BLaER1 treated with 17β-estradiol and CSF1 and Interleukin-3, amounts not matched to agents 10 nM and 100 nM (cell line): Measurements from ENCODE around the gene TMEM115.

Source experiments
- H3K27ac ChIP-seq, 11 experiments: shearing (Covaris generic); formaldehyde crosslinking; 2 replicates each; pipeline ENCODE4 v1.8.1; 2022
- H3K27me3 ChIP-seq, 11 experiments: shearing (Covaris generic); formaldehyde crosslinking; 2 replicates each; pipeline ENCODE4 v1.8.1; 2022
- H3K36me3 ChIP-seq, 11 experiments: shearing (Covaris generic); formaldehyde crosslinking; 2 replicates each; pipeline ENCODE4 v1.8.1; 2022
- H3K4me1 ChIP-seq, 10 experiments: shearing (Covaris generic); formaldehyde crosslinking; 2 replicates each; pipeline ENCODE4 v1.8.1; 2022
- H3K4me2 ChIP-seq, 11 experiments: shearing (Covaris generic); formaldehyde crosslinking; 2 replicates each; pipeline ENCODE4 v1.8.1; 2022
- H3K4me3 ChIP-seq, 10 experiments: shearing (Covaris generic); formaldehyde crosslinking; 2 replicates each; pipeline ENCODE4 v1.8.1; 2022
- H3K9ac ChIP-seq, 11 experiments: shearing (Covaris generic); formaldehyde crosslinking; 2 replicates each; pipeline ENCODE4 v1.8.1; 2022
- H3K9me3 ChIP-seq, 11 experiments: shearing (Covaris generic); formaldehyde crosslinking; replicated peaks in 1 of 11; 2 replicates each; pipeline ENCODE4 v1.8.1; 2022
- H4K20me1 ChIP-seq, 11 experiments: shearing (Covaris generic); formaldehyde crosslinking; 2 replicates each; pipeline ENCODE4 v1.8.1; 2022
- Cebpa-rat ChIP-seq, 11 experiments: shearing (Covaris generic); IDR thresholded peaks; 2 replicates each; pipeline ENCODE4 v1.8.1; 2022

The TMEM115 gene

DNA sequence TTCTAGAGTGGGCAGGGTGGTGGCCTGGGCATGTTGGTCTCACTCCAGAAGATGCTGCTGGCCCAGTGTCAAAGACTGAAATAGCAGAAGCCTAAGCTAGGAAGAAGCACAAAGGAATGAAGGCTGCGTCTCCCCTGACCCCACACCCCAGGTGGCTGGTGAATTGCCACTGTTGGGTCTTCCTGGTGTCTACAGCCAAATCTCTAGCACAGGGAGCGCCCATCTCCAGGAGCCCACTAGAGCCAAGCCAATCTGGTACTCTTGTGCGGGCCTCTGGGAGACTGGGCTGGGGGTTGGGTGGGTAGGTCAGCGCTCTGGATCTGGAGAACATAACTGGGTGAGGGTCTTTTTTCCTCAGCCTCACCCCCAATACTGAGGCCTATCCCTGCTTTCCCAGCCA is 32.2 kb downstream of the TMEM115 start:
- H3K27me3 ChIP-seq, result no peaks in the 10 kb centered on the region
- H3K27ac ChIP-seq, result peak overlapping the region; percentile 67 to 86 (median 81); a peak in 20 of 22 replicates
- no peak for TF ChIP-seq Cebpa-rat (IDR thresholded peaks at IDR 0.05)
- H3K4me2 ChIP-seq, result peak overlapping the region; percentile 93 to 100 (median 98)
- H3K9me3 ChIP-seq, result no peaks in the 10 kb centered on the region
- H3K36me3 ChIP-seq, result peaks cover 39 to 66% (median 50%) of the 10 kb centered on the region in 11 experiments
- H3K4me3 ChIP-seq, result peak overlapping the region; percentile 88 to 99 (median 92)
- H3K4me1 ChIP-seq, result peaks cover 41 to 77% (median 60%) of the 10 kb centered on the region in 10 experiments
- H3K9ac ChIP-seq, result peak overlapping the region; percentile 82 to 95 (median 90)
- H4K20me1 ChIP-seq, result peaks cover 28 to 60% (median 40%) of the 10 kb centered on the region in 11 experiments

DNA sequence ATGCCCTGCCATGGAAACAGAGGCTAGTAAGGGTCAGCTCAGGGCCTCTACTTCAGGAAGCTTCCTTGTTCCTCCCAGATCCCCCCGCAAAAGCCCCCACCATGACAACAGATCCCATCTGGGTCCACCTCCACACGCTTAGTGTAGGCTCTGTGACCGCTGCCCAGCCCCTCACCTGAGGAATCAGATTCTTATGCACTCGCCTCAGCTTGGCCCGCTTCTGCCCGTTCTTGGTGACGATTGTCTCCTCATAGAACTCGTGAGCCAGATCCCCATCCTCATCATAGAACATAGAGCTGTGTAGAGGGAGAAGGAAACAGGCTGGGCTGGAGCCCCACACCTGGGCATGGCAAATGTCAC is 33.2 kb downstream of the TMEM115 start:
- no peak overlapping the region for H3K27ac ChIP-seq
- H3K9ac ChIP-seq, result peak overlapping the region in 10 of 11 experiments; percentile 21 to 93 (median 86); a peak in 11 of 22 replicates
- H3K4me2 ChIP-seq, result peak overlapping the region in 6 of 11 experiments; percentile 10 to 100 (median 98); a peak in 8 of 22 replicates
- H3K4me1 ChIP-seq, result peaks cover 46 to 81% (median 64%) of the 10 kb centered on the region in 10 experiments
- peaks cover 30 to 56% (median 41%) of the 10 kb centered on the region in 11 experiments for H3K36me3 ChIP-seq
- no peaks in the 10 kb centered on the region for H3K27me3 ChIP-seq
- peaks cover 18 to 50% (median 31%) of the 10 kb centered on the region in 11 experiments; a peak in 20 of 22 replicates for H4K20me1 ChIP-seq
- no peak overlapping the region for H3K4me3 ChIP-seq
- no peaks in the 10 kb centered on the region for H3K9me3 ChIP-seq
- no peak for TF ChIP-seq Cebpa-rat (IDR thresholded peaks at IDR 0.05)

DNA sequence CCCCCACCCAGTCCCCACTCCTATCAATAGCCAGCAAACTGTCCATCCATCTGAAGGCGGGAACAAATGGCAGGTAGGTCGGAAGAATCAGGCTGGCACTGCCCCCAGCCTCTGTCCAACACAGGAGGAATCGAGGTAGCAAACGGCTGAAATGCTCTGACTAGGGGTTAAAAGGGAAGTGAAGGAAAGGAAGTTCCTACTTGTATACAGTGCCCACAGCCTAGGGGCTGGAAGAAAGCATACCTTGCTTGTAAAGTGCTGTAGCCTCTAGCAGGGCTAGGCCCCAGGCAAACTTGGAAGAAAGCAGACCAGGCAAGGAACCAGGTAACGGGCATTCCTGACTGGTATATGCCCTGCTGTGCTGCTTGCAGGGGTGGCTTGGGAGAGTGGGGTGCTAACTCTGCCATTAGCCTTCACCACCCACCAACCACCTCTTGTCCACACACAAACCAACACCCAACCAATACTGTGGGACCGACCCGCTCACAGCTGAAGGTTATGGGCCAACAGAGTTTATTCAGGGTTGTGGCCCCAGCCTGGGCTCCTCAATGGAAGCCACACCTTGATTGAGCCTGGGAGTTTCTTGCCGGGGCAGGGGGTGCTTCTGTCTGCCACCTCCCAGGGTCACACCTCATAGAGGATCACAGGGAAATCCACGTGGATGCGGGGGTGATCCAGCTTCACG is 33.7 kb downstream of the TMEM115 start:
- no peak overlapping the region for H3K4me3 ChIP-seq
- H3K9me3 ChIP-seq, result no peaks in the 10 kb centered on the region
- peak overlapping the region in 9 of 11 experiments; percentile 15 to 93 (median 85); a peak in 10 of 22 replicates for H3K9ac ChIP-seq
- TF ChIP-seq Cebpa-rat (IDR thresholded peaks at IDR 0.05), result no peak
- no peak overlapping the region for H3K27ac ChIP-seq
- H4K20me1 ChIP-seq, result peaks cover 13 to 45% (median 26%) of the 10 kb centered on the region in 11 experiments; a peak in 20 of 22 replicates
- peaks cover 25 to 51% (median 35%) of the 10 kb centered on the region in 11 experiments for H3K36me3 ChIP-seq
- peaks cover 46 to 81% (median 65%) of the 10 kb centered on the region in 10 experiments for H3K4me1 ChIP-seq
- H3K4me2 ChIP-seq, result peak overlapping the region in 5 of 11 experiments; percentile 10 to 98 (median 97); a peak in 7 of 22 replicates
- H3K27me3 ChIP-seq, result no peaks in the 10 kb centered on the region

DNA sequence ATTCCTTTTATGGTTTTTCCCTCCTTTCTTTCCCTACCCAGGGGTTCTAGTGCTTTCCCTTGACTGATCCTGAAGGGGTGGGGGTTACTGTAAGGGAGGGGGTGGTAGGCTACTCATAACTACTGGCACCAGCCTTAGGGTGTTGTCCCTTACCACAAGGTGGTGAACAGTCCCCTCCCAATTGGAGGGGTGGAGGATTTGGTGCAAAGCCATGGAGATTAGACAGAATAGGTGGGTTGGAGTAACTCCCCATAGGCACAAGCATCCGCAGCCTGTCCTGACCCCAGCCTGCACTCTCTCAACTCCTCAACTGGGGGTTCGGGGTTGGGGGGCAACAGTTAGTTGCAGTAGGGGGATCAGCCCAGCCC is 34.2 kb downstream of the TMEM115 start:
- no peak for TF ChIP-seq Cebpa-rat (IDR thresholded peaks at IDR 0.05)
- H3K27me3 ChIP-seq, result no peaks in the 10 kb centered on the region
- peaks cover 51 to 81% (median 68%) of the 10 kb centered on the region in 10 experiments for H3K4me1 ChIP-seq
- H3K4me2 ChIP-seq, result peak overlapping the region in 3 of 11 experiments; percentile 97 to 98 (median 98); a peak in 4 of 22 replicates
- peaks cover 7 to 45% (median 26%) of the 10 kb centered on the region in 11 experiments; a peak in 20 of 22 replicates for H4K20me1 ChIP-seq
- H3K9ac ChIP-seq, result peak overlapping the region in 6 of 11 experiments; percentile 15 to 93 (median 76); a peak in 4 of 22 replicates
- no peaks in the 10 kb centered on the region for H3K9me3 ChIP-seq
- no peak overlapping the region for H3K4me3 ChIP-seq
- no peak overlapping the region for H3K27ac ChIP-seq
- H3K36me3 ChIP-seq, result peaks cover 19 to 46% (median 30%) of the 10 kb centered on the region in 11 experiments

DNA sequence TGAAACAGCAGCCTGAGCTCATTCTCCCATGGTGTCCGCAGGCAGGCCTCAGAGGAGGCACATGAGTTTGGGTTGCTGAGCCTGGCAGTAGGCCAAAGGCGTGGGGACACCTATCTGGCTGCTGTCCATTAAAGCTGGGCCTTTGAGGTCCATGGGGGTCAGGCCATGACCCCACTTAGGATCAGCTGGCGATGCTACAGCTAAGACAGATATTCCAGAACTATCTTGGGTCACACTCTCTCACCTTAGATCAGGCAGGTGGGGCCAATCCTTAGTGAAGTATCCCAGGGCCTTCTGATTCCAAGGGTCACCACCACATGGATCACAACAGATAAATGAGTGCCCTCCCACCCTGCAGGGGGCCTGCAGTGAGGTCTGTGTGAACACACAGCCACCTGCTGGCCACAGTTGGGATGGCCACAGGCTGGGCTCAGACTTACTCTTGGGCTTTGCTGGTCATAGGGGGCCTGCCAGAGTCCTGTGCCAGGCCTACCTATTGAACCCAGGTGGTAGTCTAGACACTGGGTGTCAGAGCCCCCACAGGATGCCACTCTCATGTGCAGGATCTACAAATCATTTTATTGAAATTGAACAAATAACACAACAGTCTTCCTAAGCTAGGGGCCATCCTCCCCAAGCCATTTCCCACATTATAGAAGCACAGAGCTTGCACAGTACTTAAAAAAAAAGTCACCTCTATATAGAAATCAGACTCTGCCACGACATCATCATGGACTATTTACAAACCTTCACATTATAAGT is 34.8 kb downstream of the TMEM115 start:
- no peak for TF ChIP-seq Cebpa-rat (IDR thresholded peaks at IDR 0.05)
- H3K4me3 ChIP-seq, result no peak overlapping the region
- peaks cover 3 to 45% (median 24%) of the 10 kb centered on the region in 11 experiments; a peak in 18 of 22 replicates for H4K20me1 ChIP-seq
- H3K36me3 ChIP-seq, result peaks cover 13 to 45% (median 27%) of the 10 kb centered on the region in 11 experiments
- peaks cover 56 to 82% (median 71%) of the 10 kb centered on the region in 10 experiments for H3K4me1 ChIP-seq
- no peaks in the 10 kb centered on the region for H3K27me3 ChIP-seq
- peak overlapping the region in 3 of 11 experiments; percentile 31 to 52 (median 42); a peak in 2 of 22 replicates for H3K27ac ChIP-seq
- H3K9me3 ChIP-seq, result no peaks in the 10 kb centered on the region
- H3K9ac ChIP-seq, result peak overlapping the region in 10 of 11 experiments; percentile 3 to 99 (median 42); a peak in 6 of 22 replicates
- peak overlapping the region in 7 of 11 experiments; percentile 90 to 98 (median 97); a peak in 13 of 22 replicates for H3K4me2 ChIP-seq

DNA sequence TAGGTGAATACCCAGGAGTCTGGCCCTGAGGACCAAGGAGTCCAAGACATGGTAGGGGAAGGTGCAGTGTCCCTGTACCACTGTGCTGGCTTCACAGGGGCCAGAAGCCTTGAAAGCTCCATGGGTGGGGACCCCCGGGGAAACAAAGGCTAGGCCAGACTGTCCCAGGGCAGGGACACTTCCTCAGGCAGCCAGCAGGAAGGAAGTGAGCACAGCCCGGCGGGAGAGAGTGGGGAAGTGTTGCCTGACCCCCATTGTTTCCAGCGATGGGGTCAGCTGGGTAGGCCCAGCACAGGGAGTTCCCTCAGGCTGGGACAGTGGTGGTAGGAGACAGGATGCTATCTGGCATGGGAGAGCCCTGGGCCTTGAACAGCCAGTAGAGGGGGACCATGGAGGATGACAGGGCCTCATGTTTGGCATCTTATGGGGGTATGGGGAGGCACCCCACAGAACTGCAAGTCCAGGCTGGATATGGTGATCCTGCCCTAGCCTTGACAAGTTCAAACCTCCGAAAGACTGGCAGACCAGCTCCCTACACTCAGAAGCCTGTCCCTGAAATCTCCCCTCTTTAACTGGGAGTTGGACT is 35.6 kb downstream of the TMEM115 start:
- peaks cover 0 to 50% (median 25%) of the 10 kb centered on the region in 11 experiments; a peak in 16 of 22 replicates for H4K20me1 ChIP-seq
- H3K36me3 ChIP-seq, result peaks cover 7 to 45% (median 31%) of the 10 kb centered on the region in 11 experiments; a peak in 21 of 22 replicates
- 0 out of 20 replicates have a peak overlapping the region, but pooled peaks of 1 of the 10 experiments have one; percentile 13 for H3K4me3 ChIP-seq
- peak overlapping the region; percentile 90 to 99 (median 97); a peak in 21 of 22 replicates for H3K4me2 ChIP-seq
- no peaks in the 10 kb centered on the region for H3K27me3 ChIP-seq
- no peak for TF ChIP-seq Cebpa-rat (IDR thresholded peaks at IDR 0.05)
- H3K9ac ChIP-seq, result peak overlapping the region; percentile 3 to 99 (median 47); a peak in 20 of 22 replicates
- H3K9me3 ChIP-seq, result no peaks in the 10 kb centered on the region
- peak overlapping the region in 9 of 11 experiments; percentile 15 to 55 (median 43); a peak in 14 of 22 replicates for H3K27ac ChIP-seq
- H3K4me1 ChIP-seq, result peaks cover 61 to 82% (median 73%) of the 10 kb centered on the region in 10 experiments

DNA sequence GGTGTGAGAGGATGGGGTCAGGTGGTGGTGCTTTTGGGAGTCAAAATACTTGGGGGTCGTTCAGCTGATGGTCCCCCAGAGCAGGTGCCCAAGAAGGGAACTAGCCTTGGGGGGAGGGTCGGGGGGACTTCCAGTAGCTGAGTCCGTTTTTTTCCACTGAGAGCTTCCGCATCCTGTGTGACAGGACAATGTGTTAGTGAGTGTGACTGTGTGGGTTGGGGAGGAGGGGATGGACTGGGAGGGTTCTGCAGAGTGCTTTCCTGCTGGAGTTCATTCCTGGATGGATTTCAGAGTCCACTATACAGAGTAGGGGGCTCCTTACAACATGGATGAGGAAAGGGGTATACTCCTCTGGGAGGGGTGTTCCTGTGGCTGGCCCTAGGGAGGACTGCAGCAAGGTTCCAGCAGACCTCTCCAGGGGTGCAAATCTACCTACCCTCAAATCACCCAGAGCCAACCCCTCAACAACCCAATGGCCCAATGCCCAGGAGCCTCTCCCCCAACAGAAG is 36.2 kb downstream of the TMEM115 start:
- Histone ChIP-seq H3K4me2 (peak overlapping the region; percentile 90 to 99 (median 97); a peak in 21 of 22 replicates), H3K4me1 (peaks cover 62 to 83% (median 76%) of the 10 kb centered on the region in 10 experiments), H3K4me3 (0 out of 20 replicates have a peak overlapping the region, but pooled peaks of 1 of the 10 experiments have one; percentile 13), H4K20me1 (peaks cover 0 to 56% (median 28%) of the 10 kb centered on the region in 11 experiments; a peak in 17 of 22 replicates), H3K27me3 (no peaks in the 10 kb centered on the region), H3K9ac (peak overlapping the region; percentile 11 to 99 (median 58); a peak in 20 of 22 replicates), H3K9me3 (no peaks in the 10 kb centered on the region), H3K36me3 (peaks cover 7 to 50% (median 37%) of the 10 kb centered on the region in 11 experiments; a peak in 21 of 22 replicates), H3K27ac (peak overlapping the region in 9 of 11 experiments; percentile 15 to 99 (median 45); a peak in 14 of 22 replicates)
- TF ChIP-seq Cebpa-rat (IDR thresholded peaks at IDR 0.05), result no peak
